Keratinocyte (primary cell): ENCODE results near the gene PLCD1.

Source experiments
- CTCF ChIP-seq, 3 experiments: IDR thresholded peaks in 1 of 3; conservative IDR thresholded peaks in 1 of 3; optimal IDR thresholded peaks in 1 of 3; 2 replicates in 2 of 3; 3 replicates in 1 of 3; pipeline versions ENCODE3 to v1.5.1; 2011; ENCODE audit warnings: low read length in 3 of 3, mild to moderate bottlenecking in 3 of 3, moderate library complexity in 2 of 3, control low read depth in 1 of 3, inconsistent platforms in 1 of 3; ENCODE audit not compliant: insufficient read depth in 2 of 3; ENCODE audit errors: extremely low read depth in 1 of 3
- EZH2 ChIP-seq: IDR thresholded peaks from one replicate; pipeline ENCODE4 v1.6.1; 2012; ENCODE audit warnings: inconsistent platforms, mild to moderate bottlenecking, low read length, moderate library complexity

GRCh38 chr3:37986479-37987314 is 42.7 kb downstream of the PLCD1 start:
- TF ChIP-seq CTCF (optimal IDR thresholded peaks at IDR 0.05 in 1 of 3, IDR thresholded peaks at IDR 0.05 in 1 of 3, conservative IDR thresholded peaks at IDR 0.05 in 1 of 3; ENCODE audit: extremely low read depth in 1 of 3, insufficient read depth in 2 of 3, low read length in 3 of 3) (no peak), EZH2 (no peak)
